Dedifferentiated amniotic fluid mesenchymal stem cell (primary cell): ENCODE data around the gene CST7.
"Not testable (repeated sequence)": the region's sequence is repeated elsewhere in the genome, so short reads cannot be mapped to it uniquely, and the experiment has no call there.

ENCODE experiments used
- DNase-seq: peaks from one replicate; pipeline ENCODE4 v3.0.0-alpha.2; 2016; ENCODE audit errors: extremely low spot score

The CST7 gene

DNA sequence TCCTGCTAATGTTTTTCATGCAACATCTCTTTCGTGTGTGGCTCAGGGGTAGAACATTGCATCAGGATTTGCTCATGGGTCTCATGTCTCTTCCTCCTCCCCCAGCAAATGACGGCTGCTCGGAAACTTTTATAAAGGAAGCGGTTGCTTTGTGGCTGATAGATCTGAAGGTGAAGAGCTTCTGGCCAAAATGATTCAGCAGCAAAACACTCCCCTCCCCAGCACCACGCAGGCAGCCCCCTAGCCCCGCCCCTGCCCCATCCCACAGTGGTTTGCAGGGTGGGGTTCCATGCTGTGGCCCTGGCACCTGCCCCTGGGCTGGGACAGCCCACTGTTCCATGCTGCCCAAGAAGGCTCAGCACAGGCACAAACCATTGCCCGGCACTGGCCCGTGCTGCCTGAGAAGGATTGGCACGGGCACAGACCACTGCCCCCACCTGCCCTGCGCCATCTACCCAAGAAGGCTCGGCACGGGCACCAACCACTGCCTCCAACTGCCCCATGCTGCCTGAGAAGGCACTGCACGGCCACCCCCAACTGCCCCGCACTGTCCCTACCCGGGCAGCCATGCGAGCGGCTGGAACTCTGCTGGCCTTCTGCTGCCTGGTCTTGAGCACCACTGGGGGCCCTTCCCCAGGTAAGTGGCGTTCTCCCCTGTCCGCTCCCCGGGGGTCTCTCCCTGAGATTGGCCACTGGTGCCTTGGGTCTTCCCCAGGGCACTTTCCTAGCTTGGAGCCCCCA is at the start of gene CST7:
CST7 (plus strand) TSS at position 331 of the 741 bp plus-strand sequence; CDS start at position 568, 237 bp downstream.
- no peak for DNase-seq

DNA sequence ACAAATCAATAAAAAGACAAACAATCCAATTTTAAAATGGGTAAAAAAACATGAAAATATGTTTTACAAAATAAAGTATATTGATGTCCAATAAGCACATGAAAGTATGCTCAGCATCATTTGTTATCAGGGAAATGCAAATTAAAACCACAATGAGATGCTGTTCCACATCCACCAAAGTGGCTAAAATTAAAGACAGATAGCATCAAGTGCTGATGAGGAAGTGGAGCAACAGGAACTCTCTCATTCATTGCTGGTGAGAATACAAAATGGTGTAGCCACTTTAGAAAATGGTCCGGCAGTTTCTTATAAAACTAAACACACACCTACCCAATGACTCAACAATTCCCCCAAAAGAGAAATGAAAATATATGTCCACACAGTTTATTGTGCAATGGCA is 42.3 kb upstream of the CST7 start:
- DNase-seq: no peak

- DNase-seq: no peak
Measured at GRCh38 chr20:24908642-24909041, 40.4 kb upstream of the CST7 start.

GRCh38 chr20:24909086-24909780 is 39.8 kb upstream of the CST7 start:
- no peak for DNase-seq

DNA sequence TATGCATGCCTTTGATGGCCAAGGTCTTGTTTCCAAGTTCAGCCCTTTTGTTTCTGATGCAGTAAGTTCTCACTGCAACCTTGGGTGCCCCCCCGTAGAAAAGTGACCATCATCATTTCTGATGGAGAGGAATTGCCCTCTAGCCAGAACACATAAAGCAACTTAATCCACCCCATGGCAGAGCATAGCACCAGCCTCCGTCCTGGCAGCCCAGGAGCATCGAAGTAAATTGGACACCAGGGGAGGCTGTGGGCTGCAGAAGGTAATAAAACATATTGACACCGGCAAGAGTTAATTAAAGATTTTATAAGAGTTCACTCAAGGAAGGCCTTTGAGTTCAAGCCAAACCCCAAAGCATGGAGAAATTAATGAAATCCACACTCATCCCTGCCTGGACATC is 39.2 kb upstream of the CST7 start:
- DNase-seq: no peak

GRCh38 chr20:24910461-24910860 is 38.6 kb upstream of the CST7 start:
- DNase-seq: no peak

DNA sequence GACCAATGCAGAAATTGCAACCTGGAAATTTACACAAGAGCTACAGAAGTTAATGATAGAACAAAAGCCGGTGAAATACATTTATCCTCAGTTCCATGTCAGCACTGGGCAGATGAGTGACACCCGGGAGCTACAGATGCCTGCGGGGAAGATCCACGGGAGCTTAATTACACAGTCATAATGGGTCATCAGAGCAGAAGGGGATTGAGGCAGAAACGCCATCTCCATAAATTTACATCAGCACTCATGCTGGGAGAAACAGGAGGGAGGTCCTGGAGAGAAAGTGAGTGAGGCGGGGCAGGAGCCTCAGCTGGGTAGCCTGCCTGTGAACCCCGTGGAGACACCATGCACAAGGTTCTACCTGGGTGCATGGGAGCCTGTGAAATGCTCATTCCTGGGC is 37.6 kb upstream of the CST7 start:
- DNase-seq: no peak

- no peak for DNase-seq
Measured at GRCh38 chr20:24912397-24913075, 36.5 kb upstream of the CST7 start.

GRCh38 chr20:24913076-24913628 is 35.9 kb upstream of the CST7 start:
- DNase-seq: no peak

DNA sequence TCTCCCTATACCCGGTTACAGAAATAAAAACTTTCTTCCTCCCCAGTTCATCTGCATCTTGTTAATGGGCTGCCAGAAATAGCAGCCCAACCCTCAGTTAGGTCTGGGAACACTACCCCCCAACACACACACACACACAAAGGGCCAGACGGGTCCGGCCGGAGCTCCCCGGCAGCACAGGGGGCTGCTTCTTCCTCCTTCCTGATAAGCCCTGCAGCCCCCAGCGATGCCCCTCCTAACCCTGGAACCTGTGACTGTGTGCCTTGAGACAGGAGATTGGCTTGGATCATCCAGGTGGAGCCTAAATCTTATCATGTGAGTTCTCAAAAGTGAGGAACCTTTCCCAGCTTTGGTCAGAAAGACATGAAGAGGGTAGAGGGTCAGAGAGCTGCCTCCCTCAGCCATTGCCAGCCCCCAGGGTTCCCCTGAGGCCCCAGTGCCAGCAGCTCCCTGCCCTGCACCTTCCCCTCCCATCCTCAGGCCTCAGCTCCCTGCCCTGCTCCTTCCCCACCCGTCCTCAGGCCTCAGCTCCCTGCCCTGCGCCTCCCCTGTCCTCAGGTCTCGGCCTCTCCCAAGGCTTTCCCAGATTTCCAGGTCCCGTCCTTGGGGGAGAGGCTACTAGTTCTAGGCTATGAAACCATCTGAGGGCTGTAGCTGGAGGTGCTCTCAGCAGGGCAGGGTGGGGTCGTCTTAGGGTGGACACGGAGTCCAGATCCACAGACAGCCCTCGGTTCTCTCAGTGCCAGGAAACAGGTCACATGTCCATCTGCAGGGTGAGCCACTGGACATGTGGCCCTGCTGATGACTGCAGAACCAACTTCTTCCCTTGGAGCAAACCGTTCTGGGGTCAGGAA is 34.5 kb upstream of the CST7 start:
- no peak for DNase-seq

DNA sequence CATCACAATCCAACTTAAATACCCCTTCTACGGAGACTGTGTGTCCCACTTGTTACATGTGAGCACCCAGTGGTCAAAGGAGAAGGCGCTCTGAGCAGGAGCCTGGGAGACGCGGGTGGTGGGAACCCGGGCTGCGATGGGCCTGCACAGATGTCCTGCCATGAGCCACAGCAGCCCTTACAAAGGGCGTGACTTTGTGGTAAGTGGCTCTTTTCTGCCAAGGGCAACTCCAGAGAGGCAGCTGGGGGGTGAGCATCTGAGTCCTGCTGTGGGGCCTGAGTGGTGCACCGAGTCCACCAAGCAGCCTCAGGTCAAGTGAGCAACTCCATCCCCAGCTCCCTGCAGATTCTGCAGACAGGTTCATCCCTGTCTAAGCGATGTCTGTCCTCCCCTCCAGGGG is 33.6 kb upstream of the CST7 start:
- no peak for DNase-seq

DNA sequence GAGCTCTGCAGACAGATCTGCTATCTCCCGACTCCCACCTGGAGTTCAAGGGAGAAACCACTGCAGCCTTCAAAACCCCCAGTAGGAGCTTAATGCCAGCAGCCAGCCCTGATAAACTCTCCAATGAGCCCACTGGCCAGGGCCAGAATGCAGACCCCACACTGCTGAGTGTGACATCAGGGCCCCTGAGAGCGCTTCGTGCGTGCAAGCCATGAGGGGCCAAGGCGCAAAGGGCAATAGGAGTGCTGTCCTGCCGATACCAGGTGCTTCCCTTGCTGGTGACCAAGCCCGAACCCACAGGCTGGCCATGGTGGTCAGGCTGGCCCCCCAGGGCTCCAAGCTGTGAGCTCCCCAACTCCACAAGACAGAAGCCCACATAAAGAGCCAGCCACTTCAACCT is 33.2 kb upstream of the CST7 start:
- no peak for DNase-seq

DNA sequence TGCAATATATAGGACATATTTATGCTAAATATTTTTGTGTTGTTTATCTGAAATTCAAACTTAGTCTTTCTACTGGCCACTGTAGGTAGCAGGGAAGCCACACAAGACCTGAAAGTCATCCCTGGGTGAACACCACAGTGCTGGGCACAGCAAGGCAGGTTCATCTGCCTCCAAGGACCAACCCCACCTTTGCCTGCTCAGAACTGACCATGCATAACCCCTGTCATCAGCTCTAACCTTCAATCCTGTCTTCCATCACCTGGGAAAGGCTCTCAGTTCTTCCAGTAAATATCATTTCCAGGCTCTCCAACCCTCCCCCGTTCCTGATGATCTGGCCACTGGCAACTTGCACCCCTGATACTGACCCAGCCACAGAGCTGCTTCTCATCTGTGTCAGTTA is 32.7 kb upstream of the CST7 start:
- no peak for DNase-seq

DNA sequence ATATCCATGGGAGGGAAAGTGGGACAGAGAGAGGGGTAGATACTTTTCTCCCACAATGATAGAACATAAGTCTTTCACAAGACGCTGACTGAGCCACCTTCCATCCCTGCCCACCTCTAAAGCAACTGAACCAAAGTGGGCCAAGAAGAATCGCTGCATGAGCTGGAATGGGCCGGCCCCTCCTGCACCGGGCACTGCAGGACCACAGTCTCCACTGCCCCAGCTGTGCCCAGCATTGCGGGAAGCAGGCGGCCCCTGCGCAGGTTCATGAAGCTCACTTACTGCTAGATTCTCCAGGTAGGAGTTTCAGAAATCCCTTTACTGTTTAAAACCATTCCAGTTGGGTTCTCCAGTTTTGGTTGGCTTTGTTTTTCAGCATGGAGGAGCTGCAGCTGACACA is 32.0 kb upstream of the CST7 start:
- no peak for DNase-seq

DNA sequence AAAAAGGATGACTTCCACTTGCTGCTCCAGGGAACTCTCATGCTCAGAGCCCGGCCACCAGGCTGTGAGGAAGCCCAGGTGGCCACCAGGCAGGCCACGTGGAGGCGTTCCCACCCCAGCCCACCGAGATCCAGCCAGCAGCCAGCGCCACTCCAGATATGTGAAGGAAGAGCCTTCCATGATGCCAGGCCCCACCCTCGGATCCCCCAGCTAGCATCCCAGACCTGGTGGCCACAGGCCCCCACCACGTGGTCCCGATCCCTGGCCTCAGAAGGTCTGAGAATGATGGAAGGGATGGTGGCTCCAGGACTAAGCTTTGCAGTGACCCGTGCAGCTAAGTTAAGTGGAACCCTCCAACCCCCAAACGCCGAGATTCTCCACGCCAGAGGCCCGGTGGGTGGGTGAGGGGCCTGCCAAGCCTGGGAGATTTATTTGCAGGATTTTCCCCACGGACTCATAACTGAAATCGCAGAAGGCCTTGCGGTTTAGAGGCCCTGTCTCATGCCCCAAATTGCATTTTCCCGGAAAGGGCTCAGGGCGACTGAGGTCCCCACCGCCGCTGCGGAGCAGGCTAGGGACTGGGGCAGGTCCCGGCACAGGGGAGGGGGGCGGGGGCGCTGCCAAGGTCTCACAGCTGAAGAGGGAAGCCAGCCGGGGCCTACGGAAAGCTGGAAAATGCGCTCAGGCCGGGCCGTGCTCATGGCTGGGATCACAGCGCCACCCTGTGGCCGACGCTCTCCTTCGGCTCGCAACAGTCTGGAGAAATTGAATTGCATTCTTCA is 31.1 kb upstream of the CST7 start:
- DNase-seq: peak; percentile 71

- no peak for DNase-seq
Measured at GRCh38 chr20:24918579-24919566, 30.2 kb upstream of the CST7 start.

DNA sequence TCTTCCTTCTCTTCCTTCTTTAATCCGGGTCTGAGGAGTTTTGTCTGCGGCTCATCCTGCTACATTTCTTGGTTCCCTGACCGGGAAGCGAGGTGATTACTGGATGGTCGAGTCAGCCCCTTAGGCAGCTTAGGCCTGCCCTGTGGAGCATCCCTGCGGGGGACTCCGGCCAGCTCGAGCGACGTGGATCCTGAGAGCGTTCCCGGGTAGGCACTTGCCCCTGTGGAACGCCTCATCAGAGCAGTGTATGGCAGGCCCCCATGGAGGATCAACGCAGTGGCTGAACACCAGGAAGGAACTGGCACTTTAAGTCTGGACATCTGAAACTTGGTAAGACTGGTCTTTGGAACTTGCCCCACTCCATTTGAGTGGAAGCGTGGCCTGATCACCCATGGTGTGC is 29.4 kb upstream of the CST7 start:
- not testable (repeated sequence) for DNase-seq

DNA sequence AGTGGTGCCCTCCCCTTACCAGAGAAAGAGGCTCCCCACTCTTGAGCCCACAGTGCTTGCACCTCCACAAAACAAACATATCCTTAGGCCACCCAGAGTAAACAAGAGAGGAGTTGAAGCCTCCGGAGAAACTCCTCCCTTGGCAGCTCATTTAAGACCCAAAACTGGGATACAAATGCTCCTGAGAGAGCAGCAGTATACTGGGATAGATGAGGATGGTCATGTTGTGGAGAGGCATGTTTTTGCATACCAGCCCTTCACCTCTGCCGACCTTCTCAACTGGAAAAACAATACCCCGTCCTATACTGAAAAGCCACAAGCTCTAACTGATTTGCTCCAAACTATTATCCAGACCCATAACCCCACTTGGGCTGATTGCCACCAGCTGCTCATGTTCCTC is 28.4 kb upstream of the CST7 start:
- not testable (repeated sequence) for DNase-seq

DNA sequence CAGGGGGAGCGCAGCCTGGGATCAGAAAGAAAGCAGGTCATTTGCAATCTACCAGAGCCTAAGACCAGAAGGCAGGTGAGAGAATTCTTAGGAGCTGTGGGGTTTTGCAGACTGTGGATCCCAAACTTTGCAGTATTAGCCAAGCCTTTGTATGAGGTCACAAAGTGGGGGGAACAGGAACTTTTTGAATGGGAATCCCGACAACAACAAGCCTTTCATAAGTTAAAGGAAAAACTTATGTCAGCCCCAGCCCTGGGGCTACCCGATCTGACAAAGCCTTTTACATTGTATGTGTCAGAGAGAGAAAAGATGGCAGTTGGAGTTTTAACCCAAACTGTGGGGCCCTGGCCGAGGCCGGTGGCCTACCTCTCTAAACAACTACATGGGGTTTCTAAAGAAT is 19.8 kb upstream of the CST7 start:
- not testable (repeated sequence) for DNase-seq
